Prostate gland (tissue), 2 donors: ENCODE data around the gene DNPH1. TPM values are rescaled to one million over a fixed set of nuclear protein-coding genes. Genes with fewer than 3 reads are reported as not detected.

Experiments used
- DNase-seq: peaks from one replicate; pipeline ENCODE4 v3.0.0-alpha.2; 2019; ENCODE audit warnings: low spot score
- H3K27ac ChIP-seq, 2 donors: fragments of 200-600 bp; sonication (generic); 2 replicates each; pipeline ENCODE4 v1.5.1; 2017 to 2019
- H3K27me3 ChIP-seq: fragments of 200-600 bp; sonication (generic); replicated peaks from 2 replicates; pipeline ENCODE4 v1.5.1; 2019; ENCODE audit not compliant: insufficient read depth
- H3K36me3 ChIP-seq, 2 donors: fragments of 200-600 bp; sonication (generic); 1 replicate in 1 of 2; 2 replicates in 1 of 2; pipeline versions ENCODE4 v1.5.1 to v1.8.1; 2017 to 2019
- H3K4me1 ChIP-seq: fragments of 200-600 bp; sonication (generic); replicated peaks from 2 replicates; pipeline ENCODE4 v1.5.1; 2019
- H3K4me3 ChIP-seq, 2 donors: fragments of 200-600 bp; sonication (generic); 2 replicates each; pipeline ENCODE4 v1.5.1; 2017 to 2019
- H3K9me3 ChIP-seq: fragments of 200-600 bp; sonication (generic); 2 replicates; pipeline ENCODE4 v1.5.1; 2017
- CTCF ChIP-seq, 4 experiments: fragments of 200-600 bp in 2 of 4; fragments of 450-650 bp in 2 of 4; sonication (generic) in 2 of 4; IDR thresholded peaks; 1 replicate in 3 of 4; 2 replicates in 1 of 4; pipeline ENCODE4 v1.5.1; 2016 to 2019; ENCODE audit warnings: antibody characterized with exemption in 4 of 4, mild to moderate bottlenecking in 2 of 4, moderate library complexity in 2 of 4
- POLR2A ChIP-seq: fragments of 450-650 bp; IDR thresholded peaks from one replicate; pipeline ENCODE4 v1.6.1; 2016; ENCODE audit warnings: antibody characterized with exemption, mild to moderate bottlenecking
- POLR2AphosphoS5 ChIP-seq: sonication (generic); formaldehyde crosslinking; IDR thresholded peaks from one replicate; pipeline ENCODE4 v1.6.1; 2017; ENCODE audit warnings: antibody characterized with exemption
- WGBS: methylation state at CpG from one replicate; pipeline ENCODE4 v1.1.5; 2018; 5-methylcytosine and 5-hydroxymethylcytosine counted together
- intact Hi-C: fragments of 100-400 bp; cut with DNase I; formaldehyde crosslinking; loops from one replicate; pipeline ENCODE4 v1.14.2; 2022
- total RNA-seq, 2 donors: library from RNA; depleted of rRNA; stranded (reverse); fragments of >200 nt; gene quantifications; one replicate each; pipeline ENCODE4 v1.1.0, GENCODE V29; 2016

DNPH1 gene
- total RNA-seq, 2 donors from 2014 or later, result 40.3 to 138 TPM

- no peak for DNase-seq
- Histone ChIP-seq H3K36me3 (no peaks in the 10 kb centered on the region), H3K27ac (no peak overlapping the region), H3K4me3 (no peak overlapping the region), H3K9me3 (no peaks in the 10 kb centered on the region), H3K27me3 (no peaks in the 10 kb centered on the region), H3K4me1 (no peaks in the 10 kb centered on the region)
- WGBS, result 92% methylated on average over 15 of the region's 15 CpGs
- no peak for TF ChIP-seq CTCF (IDR thresholded peaks at IDR 0.05)
- intact Hi-C loops, result no loop called here
These were observed 25.0 kb upstream of the DNPH1 start for GRCh38 chr6:43254138-43254817.

DNA sequence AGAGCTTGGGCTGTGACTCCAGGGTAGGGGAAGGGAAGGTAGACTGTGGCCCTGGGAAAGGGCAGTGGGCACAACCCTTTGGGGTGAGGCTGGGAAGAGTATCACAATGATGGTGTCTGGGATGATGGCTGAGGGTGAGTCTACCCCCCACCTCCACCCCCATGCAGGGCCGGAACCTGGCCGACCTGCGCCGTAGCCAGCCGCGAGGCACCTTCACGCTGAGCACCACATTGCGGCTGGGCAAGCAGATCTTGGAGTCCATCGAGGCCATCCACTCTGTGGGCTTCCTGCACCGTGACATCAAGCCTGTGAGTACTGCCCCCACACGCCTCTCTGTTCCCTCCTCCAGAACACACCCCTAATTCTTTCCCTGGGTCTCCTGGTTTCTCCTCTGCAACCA, 24.1 kb upstream of the DNPH1 start:
- 90% methylated on average over 11 of the region's 11 CpGs for WGBS
- intact Hi-C loops, result no loop called here
- H3K4me3 ChIP-seq, result no peak overlapping the region
- no peaks in the 10 kb centered on the region for H3K9me3 ChIP-seq
- no peak overlapping the region for H3K27ac ChIP-seq
- no peak for DNase-seq
- no peaks in the 10 kb centered on the region for H3K36me3 ChIP-seq
- no peaks in the 10 kb centered on the region for H3K4me1 ChIP-seq
- no peak for TF ChIP-seq POLR2A
- TF ChIP-seq CTCF (IDR thresholded peaks at IDR 0.05), result no peak
- TF ChIP-seq POLR2AphosphoS5, result no peak
- no peaks in the 10 kb centered on the region for H3K27me3 ChIP-seq

DNA sequence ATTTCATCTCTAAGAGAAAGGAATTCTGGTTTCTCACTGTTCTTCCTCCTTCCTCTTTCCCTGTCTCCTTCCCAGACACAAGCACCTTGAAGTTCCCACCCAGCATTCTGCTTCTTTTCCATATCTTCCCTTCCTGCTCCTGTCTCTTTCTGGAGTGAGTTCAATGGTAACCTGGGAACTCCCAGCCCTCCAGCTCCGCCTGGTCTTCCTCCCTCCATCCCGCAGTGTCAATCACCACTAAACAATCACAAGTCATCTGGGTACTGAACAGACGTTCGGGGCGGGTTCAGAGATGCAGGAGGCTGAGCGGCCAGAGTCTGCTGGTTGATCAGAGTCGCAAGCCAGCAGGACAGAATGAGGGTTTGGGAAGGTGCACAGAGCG, 21.7 kb upstream of the DNPH1 start:
- Histone ChIP-seq H3K27me3 (no peaks in the 10 kb centered on the region), H3K9me3 (no peaks in the 10 kb centered on the region), H3K4me1 (no peaks in the 10 kb centered on the region), H3K4me3 (no peak overlapping the region), H3K36me3 (no peaks in the 10 kb centered on the region), H3K27ac (no peak overlapping the region)
- DNase-seq, result no peak
- TF ChIP-seq POLR2AphosphoS5 (no peak), CTCF (IDR thresholded peaks at IDR 0.05) (no peak), POLR2A (no peak)
- WGBS, result 27% methylated on average over 8 of the region's 8 CpGs
- intact Hi-C loops, result no loop called here

DNA sequence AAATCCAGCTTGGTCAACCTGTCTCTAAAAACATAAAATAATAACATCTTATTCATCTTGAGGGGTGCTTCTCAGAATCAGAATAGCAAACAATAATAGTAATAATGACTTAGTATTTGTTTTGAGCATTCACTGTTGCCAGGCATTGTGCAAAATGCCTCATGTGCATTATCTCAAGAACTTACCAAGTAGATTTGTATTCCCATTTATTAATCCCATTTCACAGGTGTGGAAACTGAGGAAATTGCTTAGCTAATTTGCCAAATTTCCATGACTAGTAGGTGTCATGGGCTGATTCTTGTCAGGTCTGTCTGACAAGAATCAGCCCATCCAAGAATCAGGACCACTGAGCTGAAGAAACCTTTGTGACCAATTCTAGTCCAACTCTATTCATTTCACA, 19.5 kb upstream of the DNPH1 start:
- Histone ChIP-seq H3K27ac (no peak overlapping the region), H3K4me1 (no peaks in the 10 kb centered on the region), H3K9me3 (no peaks in the 10 kb centered on the region), H3K4me3 (no peak overlapping the region), H3K27me3 (peaks cover 2% of the 10 kb centered on the region), H3K36me3 (no peaks in the 10 kb centered on the region)
- intact Hi-C loops, result no loop called here
- TF ChIP-seq CTCF (IDR thresholded peaks at IDR 0.05) (no peak), POLR2A (no peak), POLR2AphosphoS5 (no peak)
- no peak for DNase-seq

GRCh38 chr6:43248101-43248500, 18.8 kb upstream of the DNPH1 start:
- H3K27ac ChIP-seq, result no peak overlapping the region
- TF ChIP-seq CTCF (IDR thresholded peaks at IDR 0.05) (no peak), POLR2A (no peak), POLR2AphosphoS5 (no peak)
- H3K36me3 ChIP-seq, result no peaks in the 10 kb centered on the region
- 78% methylated on average over 3 of the region's 3 CpGs for WGBS
- no peaks in the 10 kb centered on the region for H3K9me3 ChIP-seq
- peaks cover 5% of the 10 kb centered on the region for H3K27me3 ChIP-seq
- no peak for DNase-seq
- intact Hi-C loops, result no loop called here
- H3K4me3 ChIP-seq, result no peak overlapping the region
- H3K4me1 ChIP-seq, result no peaks in the 10 kb centered on the region
